H9 (cell line): ENCODE data around the gene DEFB131B. TPM values are rescaled to one million over a fixed set of nuclear protein-coding genes. Genes with fewer than 3 reads are reported as not detected.
A peak's percentile ranks its signal among the peaks of the same experiment; 100 is the strongest.
"Not testable (repeated sequence)": the region's sequence is repeated elsewhere in the genome, so short reads cannot be mapped to it uniquely, and the experiment has no call there.

Experiments used
- DNase-seq: peaks from one replicate; pipeline ENCODE4 v3.0.0-alpha.2; 2017
- H2AFZ ChIP-seq: one replicate; pipeline ENCODE4 v1.6.1; 2013; ENCODE audit warnings: mild to moderate bottlenecking, low read length, control low read depth, moderate library complexity
- H2AK5ac ChIP-seq: 2 replicates; pipeline ENCODE4 v1.6.1; 2013; ENCODE audit warnings: low read length, control low read depth, mixed read lengths; ENCODE audit not compliant: insufficient read length
- H2BK120ac ChIP-seq: one replicate; pipeline ENCODE4 v1.6.1; 2013; ENCODE audit warnings: low read depth, mild to moderate bottlenecking, low read length, control low read depth, inconsistent platforms; ENCODE audit not compliant: poor library complexity, severe bottlenecking
- H2BK12ac ChIP-seq: 2 replicates; pipeline ENCODE4 v1.6.1; 2013; ENCODE audit warnings: low read length, control low read depth, mixed read lengths, low read depth; ENCODE audit not compliant: insufficient read length
- H2BK15ac ChIP-seq: 2 replicates; pipeline ENCODE4 v1.6.1; 2013; ENCODE audit warnings: low read depth, low read length, control low read depth
- H2BK20ac ChIP-seq: one replicate; pipeline ENCODE4 v1.6.1; 2013; ENCODE audit warnings: low read depth, mild to moderate bottlenecking, low read length, control low read depth, inconsistent platforms; ENCODE audit not compliant: poor library complexity, severe bottlenecking
- H2BK5ac ChIP-seq: 2 replicates; pipeline ENCODE4 v1.6.1; 2013; ENCODE audit warnings: low read length, control low read depth, mixed read lengths; ENCODE audit not compliant: insufficient read length
- H3K14ac ChIP-seq: 2 replicates; pipeline ENCODE4 v1.6.1; 2013; ENCODE audit warnings: low read length, control low read depth; ENCODE audit not compliant: insufficient read depth
- H3K18ac ChIP-seq: 2 replicates; pipeline ENCODE4 v1.6.1; 2013; ENCODE audit warnings: low read depth, mild to moderate bottlenecking, mixed read lengths, low read length, control low read depth; ENCODE audit not compliant: insufficient read length
- H3K23ac ChIP-seq: 2 replicates; pipeline ENCODE4 v1.6.1; 2013; ENCODE audit warnings: low read length, control low read depth, mixed read lengths, low read depth; ENCODE audit not compliant: insufficient read length
- H3K23me2 ChIP-seq: 2 replicates; pipeline ENCODE4 v1.6.1; 2013; ENCODE audit warnings: low read depth, mild to moderate bottlenecking, mixed read lengths, low read length, control low read depth; ENCODE audit not compliant: insufficient read length, poor library complexity, severe bottlenecking
- H3K27ac ChIP-seq: 2 replicates; pipeline ENCODE4 v1.5.1; 2013; ENCODE audit warnings: low read length, control low read depth, mixed read lengths, low read depth; ENCODE audit not compliant: insufficient read length
- H3K27me3 ChIP-seq: 2 replicates; pipeline ENCODE4 v1.6.1; 2013; ENCODE audit warnings: low read length, control low read depth, inconsistent platforms; ENCODE audit not compliant: insufficient read depth
- H3K4ac ChIP-seq: 2 replicates; pipeline ENCODE4 v1.6.1; 2013; ENCODE audit warnings: low read depth, mild to moderate bottlenecking, control low read depth, inconsistent platforms, low read length, moderate library complexity
- H3K4me1 ChIP-seq: 2 replicates; pipeline ENCODE4 v1.6.1; 2013; ENCODE audit warnings: low read length, control low read depth, inconsistent platforms; ENCODE audit not compliant: insufficient read depth
- H3K4me2 ChIP-seq: 2 replicates; pipeline ENCODE4 v1.6.1; 2013; ENCODE audit warnings: low read length, control low read depth, mixed read lengths; ENCODE audit not compliant: insufficient read length, insufficient read depth
- H3K56ac ChIP-seq: 2 replicates; pipeline ENCODE4 v1.6.1; 2013; ENCODE audit warnings: low read depth, mild to moderate bottlenecking, mixed read lengths, low read length, control low read depth; ENCODE audit not compliant: insufficient read length
- H3K79me1 ChIP-seq: 2 replicates; pipeline ENCODE4 v1.6.1; 2013; ENCODE audit warnings: low read depth, mild to moderate bottlenecking, moderate library complexity, low read length, control low read depth, inconsistent platforms; ENCODE audit not compliant: insufficient read depth, poor library complexity, severe bottlenecking
- H3K79me2 ChIP-seq: 2 replicates; pipeline ENCODE4 v1.6.1; 2013; ENCODE audit warnings: low read length, control low read depth, inconsistent platforms; ENCODE audit not compliant: insufficient read depth
- H3K9ac ChIP-seq: 2 replicates; pipeline ENCODE4 v1.6.1; 2013; ENCODE audit warnings: low read length, control low read depth, mixed read lengths; ENCODE audit not compliant: insufficient read length; ENCODE audit errors: extremely low read depth
- H3K9me3 ChIP-seq: one replicate; pipeline ENCODE4 v1.6.1; 2013; ENCODE audit warnings: low read depth, low read length, inconsistent platforms; ENCODE audit not compliant: control insufficient read depth
- H3T11ph ChIP-seq: one replicate; pipeline ENCODE4 v1.6.1; 2013; ENCODE audit warnings: mild to moderate bottlenecking, low read length, control low read depth, inconsistent platforms
- H4K20me1 ChIP-seq: one replicate; pipeline ENCODE4 v1.6.1; 2013; ENCODE audit not compliant: control insufficient read depth, insufficient read length, insufficient read depth
- H4K5ac ChIP-seq: 2 replicates; pipeline ENCODE4 v1.6.1; 2013; ENCODE audit warnings: low read depth, mild to moderate bottlenecking, mixed read lengths, low read length, control low read depth; ENCODE audit not compliant: insufficient read length
- H4K8ac ChIP-seq: replicated peaks from 2 replicates; pipeline ENCODE4 v1.6.1; 2013; ENCODE audit warnings: low read length, control low read depth, mixed read lengths, low read depth; ENCODE audit not compliant: insufficient read length
- H4K91ac ChIP-seq: 2 replicates; pipeline ENCODE4 v1.6.1; 2013; ENCODE audit warnings: low read depth, mild to moderate bottlenecking, moderate library complexity, mixed read lengths, low read length, control low read depth; ENCODE audit not compliant: insufficient read length
- H3K27ac Mint-ChIP-seq, 3 experiments: 2 replicates in 2 of 3; 3 replicates in 1 of 3; pipeline ENCODE4 v1.8.0; 2020 to 2021; ENCODE audit warnings: mixed read lengths in 3 of 3, mild to moderate bottlenecking in 1 of 3, moderate library complexity in 1 of 3
- H3K27me3 Mint-ChIP-seq: 2 replicates; pipeline ENCODE4 v1.8.0; 2021; ENCODE audit warnings: low read depth, mild to moderate bottlenecking, moderate library complexity, mixed read lengths
- H3K36me3 Mint-ChIP-seq, 3 experiments: 2 replicates in 2 of 3; 3 replicates in 1 of 3; pipeline ENCODE4 v1.8.0; 2020 to 2021; ENCODE audit warnings: low read depth in 3 of 3, mixed read lengths in 3 of 3; ENCODE audit not compliant: insufficient read depth in 1 of 3
- H3K4me1 Mint-ChIP-seq, 2 experiments: 2 replicates each; pipeline ENCODE4 v1.8.0; 2020; ENCODE audit warnings: mixed read lengths in 2 of 2
- H3K4me3 Mint-ChIP-seq, 2 experiments: 2 replicates in 1 of 2; 3 replicates in 1 of 2; pipeline ENCODE4 v1.8.0; 2020 to 2021; ENCODE audit warnings: mild to moderate bottlenecking in 2 of 2, mixed read lengths in 2 of 2, moderate library complexity in 1 of 2
- H3K9me3 Mint-ChIP-seq, 2 experiments: 2 replicates in 1 of 2; 3 replicates in 1 of 2; pipeline ENCODE4 v1.8.0; 2020; ENCODE audit warnings: mild to moderate bottlenecking in 2 of 2, mixed read lengths in 2 of 2, moderate library complexity in 1 of 2
- CTCF ChIP-seq: fragments of 200-600 bp; sonication (generic); conservative IDR thresholded peaks from 3 replicates; pipeline ENCODE4 v1.8.0; 2021; ENCODE audit warnings: antibody characterized with exemption, mild to moderate bottlenecking
- WGBS: extraction: QIAGEN DNeasy Blood & Tissue Kit; methylation state at CpG from one replicate; pipeline ENCODE4 v1.1.7; 2013; ENCODE audit warnings: missing lambda C conversion rate, low lambda C conversion rate, mixed read lengths; ENCODE audit not compliant: insufficient read length; ENCODE audit errors: extremely low coverage; 5-methylcytosine and 5-hydroxymethylcytosine counted together
- total RNA-seq: library from RNA; stranded (reverse); gene quantifications from 2 replicates; pipeline ENCODE4 v1.2.1, GENCODE V29; 2021

DEFB131B gene
- total RNA-seq, 1 experiment from 2014 or later, result not detected

GRCh38 chr11:71911986-71912340, 33.7 kb downstream of the DEFB131B start:
- H3K4ac ChIP-seq, H3T11ph ChIP-seq, H4K5ac ChIP-seq, H3K79me2 ChIP-seq, H2BK15ac ChIP-seq, H3K14ac ChIP-seq, DNase-seq, H3K4me3 Mint-ChIP-seq, H3K9ac ChIP-seq, H3K9me3 ChIP-seq, H2AFZ ChIP-seq, H3K27me3 ChIP-seq, H2AK5ac ChIP-seq, H4K20me1 ChIP-seq, H3K23ac ChIP-seq, H3K27me3 Mint-ChIP-seq, H2BK20ac ChIP-seq, H2BK12ac ChIP-seq, H3K4me1 ChIP-seq, H2BK5ac ChIP-seq, H3K4me1 Mint-ChIP-seq, H2BK120ac ChIP-seq, H3K56ac ChIP-seq, H3K27ac ChIP-seq, H3K4me2 ChIP-seq, H4K8ac ChIP-seq, H3K9me3 Mint-ChIP-seq, H3K79me1 ChIP-seq, H3K23me2 ChIP-seq, H4K91ac ChIP-seq, H3K18ac ChIP-seq: not testable (repeated sequence)
- TF ChIP-seq CTCF, result 0 out of 3 replicates have a peak, but pooled peaks have one; percentile 2
- Mint-ChIP-seq H3K36me3 (peaks cover 9 to 53% (median 46%) of the 10 kb centered on the region in 3 experiments; a peak in 6 of 7 replicates), H3K27ac (peak overlapping the region in 1 of 3 experiments; percentile 58; a peak in 1 of 7 replicates)
- WGBS, result no CpG with 5 or more reads among the region's 10 CpGs
